NCI-H187 treated with DMSO at 0.1 percent for 48 hours (cell line): ENCODE measurements around the gene FOXS1.

Experiments used
- DNase-seq: peaks from one replicate; lab custom pipeline; 2025; lab: John Stamatoyannopoulos, UW

Gene FOXS1

DNA sequence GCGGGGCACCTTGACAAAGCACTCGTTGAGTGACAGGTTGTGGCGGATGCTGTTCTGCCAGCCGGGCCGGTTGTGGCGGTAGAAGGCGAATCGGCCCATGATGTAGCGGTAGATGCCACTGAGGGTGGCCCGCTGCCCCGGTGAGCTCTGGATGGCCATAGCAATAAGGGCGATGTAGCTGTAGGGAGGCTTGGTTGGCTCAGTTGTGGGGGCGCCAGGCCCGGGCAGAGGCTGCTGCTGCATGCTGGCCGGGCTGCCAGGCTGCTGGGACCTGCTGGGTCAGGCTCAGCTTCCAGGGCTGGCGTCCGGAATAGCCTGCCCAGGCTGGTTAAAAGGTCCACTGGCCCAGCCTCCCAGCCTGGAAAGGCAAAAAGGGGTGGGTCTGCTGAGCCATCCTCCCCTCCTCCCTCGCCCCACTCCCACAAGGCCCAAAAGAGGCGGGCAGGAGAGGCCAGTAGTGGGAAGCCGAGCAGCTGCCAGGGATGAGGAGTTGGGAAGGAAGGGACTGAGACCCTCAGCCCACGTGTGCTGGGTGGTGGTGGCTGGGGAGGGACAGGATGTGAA is at the start of gene FOXS1:
TSS of gene FOXS1 (minus strand) at position 305 of the 564 bp plus-strand sequence. CDS start at position 243, 62 bp downstream.
- DNase-seq = no peak

DNA sequence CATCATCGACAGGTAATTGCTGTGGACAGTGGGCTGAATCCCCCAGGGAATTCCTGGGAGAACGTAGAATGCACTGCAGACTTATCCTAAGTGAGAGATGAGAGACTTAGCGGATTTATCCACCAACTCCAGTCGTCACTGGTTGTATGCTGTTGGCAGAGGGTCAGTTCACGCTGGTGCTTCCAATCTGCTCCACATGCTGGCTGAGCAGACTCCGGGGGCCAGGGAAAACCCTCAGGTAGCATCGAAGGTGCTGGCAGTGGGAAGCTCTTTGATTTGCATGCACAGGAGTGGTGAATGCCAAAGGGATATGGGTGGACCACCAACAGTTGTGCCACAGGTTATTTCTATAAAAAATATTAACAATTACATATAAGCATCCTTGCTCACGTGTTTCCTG is 45.2 kb upstream of the FOXS1 start:
- no peak for DNase-seq

DNA sequence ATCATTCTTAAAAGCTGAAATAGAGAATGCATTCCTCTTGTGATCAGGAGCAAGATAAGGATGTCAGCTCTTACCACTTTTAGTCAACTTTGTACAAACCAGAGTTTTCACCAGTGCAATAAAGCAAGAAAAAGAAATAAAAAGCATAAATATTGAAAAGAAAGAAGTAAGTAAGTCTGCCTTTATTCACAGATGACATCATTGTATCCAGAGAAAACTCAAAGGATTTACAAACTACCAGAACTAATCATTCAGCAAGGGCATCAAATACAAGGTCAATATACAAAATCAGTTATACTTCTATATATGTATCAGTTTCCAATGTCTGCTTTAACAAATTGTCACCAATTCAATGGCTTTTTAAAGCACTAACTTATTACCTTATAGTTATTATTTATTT is 38.4 kb upstream of the FOXS1 start:
- DNase-seq = no peak

DNA sequence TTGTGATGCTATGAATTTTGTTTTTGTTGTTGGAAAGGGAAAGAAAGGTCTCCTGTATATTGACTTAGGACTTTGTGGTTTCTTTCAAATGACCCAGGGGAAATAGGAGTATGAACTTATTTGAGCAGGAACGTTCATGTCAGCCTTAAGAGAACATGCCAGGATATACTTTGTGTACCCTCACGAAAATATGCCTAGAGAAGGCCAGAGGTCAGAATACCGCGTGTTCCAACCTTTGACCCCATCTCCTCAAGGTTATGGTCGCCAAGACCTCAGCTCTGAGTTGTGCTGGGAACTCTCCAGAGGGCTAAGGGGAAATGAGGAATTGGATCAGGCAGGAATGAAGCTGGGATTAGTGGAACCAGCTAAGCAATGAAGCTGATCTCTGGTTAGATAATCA is 36.5 kb upstream of the FOXS1 start:
- DNase-seq = no peak

DNA sequence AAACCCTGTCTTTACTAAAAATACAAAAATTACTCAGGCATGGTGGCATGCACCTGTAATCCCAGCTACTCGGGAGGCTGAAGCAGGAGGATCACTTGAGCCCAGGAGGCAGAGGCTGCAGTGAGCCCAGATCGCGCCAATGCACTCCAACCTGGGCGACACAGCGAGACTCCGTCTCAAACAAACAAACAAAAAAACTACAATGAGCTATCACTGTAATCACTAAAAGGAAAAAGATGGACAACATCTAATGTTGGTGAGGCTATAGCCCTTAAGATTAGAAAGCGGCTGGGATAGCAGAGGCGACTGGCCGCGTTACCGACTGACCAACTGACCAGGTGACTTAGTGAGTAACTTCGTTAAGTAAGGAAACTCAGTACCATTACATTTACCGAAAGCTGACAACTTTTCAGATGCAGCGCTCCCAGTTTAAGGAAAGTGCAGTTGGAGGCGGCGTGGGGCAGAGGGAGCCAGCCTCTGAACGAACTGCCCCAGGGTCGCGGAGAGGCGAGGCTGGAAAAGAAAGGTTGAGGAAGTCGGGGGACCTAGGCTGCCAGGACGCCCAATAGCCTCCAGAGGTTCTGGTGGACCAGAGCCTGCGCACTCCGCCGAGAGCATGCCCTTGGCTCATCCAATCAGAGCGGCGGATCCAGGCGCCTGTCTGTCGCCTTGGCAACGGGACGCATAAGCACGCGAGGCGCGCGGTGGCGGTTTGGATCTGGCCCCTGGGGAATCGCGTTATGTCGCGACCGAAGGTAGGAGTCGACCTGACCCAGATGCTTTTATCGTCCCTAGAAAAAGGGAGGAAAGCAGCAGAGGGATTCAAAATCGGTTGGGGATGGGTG is 34.0 kb upstream of the FOXS1 start:
- DNase-seq = peak; percentile 68

DNA sequence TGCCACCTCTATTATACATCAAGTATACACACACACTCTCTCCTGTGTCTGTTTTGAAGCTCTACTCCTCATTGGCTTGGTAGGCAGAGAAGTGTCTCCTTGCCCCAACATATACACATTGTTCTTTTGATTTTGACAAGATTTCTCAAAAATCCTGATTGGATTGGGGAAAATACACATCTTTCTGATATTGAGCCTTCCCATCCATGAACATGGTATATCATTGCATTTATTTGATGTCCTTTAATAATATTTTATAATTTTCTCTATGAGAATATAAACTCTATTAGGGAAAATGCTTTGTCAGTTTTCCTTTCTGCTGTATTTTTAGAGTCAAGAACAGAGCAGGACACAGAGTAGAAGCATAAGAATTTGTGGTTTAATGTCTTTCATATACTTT is 32.3 kb upstream of the FOXS1 start:
- no peak for DNase-seq

DNA sequence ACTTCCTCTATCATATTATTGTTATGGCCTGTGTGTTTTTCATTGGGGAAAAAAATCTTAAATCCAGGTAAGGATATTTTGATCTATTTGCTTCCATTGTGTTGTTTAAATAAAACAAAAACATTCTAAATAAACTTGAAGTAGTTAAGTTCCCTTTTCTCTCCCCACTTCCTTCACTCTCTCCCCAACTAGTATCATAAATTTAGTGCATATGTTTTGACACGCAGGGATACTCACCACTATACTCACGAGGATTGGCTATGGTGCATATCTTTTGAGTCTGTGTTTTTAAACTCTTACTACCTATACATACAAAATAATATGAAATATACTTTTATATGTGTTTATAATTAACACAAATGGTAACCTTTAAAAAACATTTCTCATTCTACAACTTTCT is 30.3 kb upstream of the FOXS1 start:
- no peak for DNase-seq

DNA sequence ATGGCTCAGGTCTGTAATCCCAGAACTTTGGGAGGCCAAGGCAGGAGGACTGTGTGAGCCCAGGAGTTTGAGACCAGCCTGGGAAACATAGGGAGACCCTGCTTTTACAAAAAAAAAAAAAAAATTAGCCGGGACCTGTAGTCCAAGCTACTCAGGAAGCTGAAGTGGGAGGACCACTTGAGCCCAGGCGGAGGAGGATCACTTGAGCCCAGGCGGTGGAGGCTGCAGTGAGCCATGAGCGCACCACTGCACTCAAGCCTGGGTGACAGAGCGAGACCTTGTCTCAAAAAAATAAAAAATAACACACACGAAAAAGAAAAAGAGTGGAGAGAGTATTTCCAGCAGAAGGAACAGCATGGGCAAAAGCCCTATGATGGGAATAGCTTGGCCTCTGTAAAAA is 27.0 kb upstream of the FOXS1 start:
- DNase-seq = no peak

DNA sequence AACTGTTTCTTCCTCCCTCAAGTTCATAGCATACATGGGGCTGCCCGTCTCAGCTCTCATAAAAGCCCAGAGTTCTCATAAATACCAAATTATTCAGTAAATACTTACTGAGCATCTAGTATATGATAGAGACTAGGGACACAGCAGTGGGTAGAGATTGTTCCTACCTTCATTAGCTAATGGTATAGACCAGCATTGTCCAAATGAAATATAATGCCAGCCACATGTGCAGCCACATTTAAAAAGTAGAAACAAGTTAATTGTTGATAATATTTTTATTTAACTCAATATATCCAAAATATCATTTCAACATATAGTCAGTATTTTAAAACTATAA is 26.2 kb upstream of the FOXS1 start:
- no peak for DNase-seq

DNA sequence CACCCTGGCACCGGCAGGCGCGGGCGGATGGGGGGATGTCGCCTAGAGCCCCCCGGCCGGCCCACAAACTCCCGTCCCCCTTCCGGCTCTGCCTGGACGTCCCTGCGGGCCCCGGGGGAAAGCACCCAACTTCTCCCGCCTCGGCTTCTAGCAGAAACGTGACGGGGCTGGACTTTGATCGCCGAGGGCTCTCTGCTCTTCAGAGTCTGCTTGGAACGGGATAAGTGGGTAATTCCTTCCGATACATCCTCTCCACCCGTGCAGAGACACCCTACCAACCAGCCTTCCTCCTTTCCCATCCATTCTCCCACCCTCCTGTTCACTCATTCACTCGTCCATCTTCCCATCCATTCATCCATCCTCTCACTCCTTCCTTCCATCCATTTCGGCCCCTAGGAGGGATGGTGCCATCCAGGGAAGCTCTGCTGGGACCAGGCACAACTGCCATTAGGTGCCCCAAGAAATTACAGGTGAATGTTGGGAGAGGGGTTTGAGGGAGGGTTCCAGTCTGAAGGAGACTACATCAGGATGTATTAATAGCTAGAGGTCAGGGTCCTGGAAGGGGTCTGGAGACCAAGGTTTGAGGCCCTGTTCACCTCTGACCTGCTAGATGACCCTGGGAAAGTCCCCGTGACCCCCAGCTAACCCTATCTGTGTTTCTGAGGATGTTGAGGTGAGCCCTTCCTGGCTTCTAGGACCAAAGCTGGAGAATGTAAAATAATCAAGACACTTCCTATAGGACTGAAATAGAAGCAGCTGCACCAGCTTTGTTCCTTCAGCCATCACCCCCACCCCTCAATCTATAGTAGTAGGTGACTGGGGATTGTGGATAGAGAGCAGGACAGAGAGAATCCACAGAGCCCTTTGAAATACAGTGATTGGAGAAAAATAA is 25.6 kb upstream of the FOXS1 start:
- DNase-seq = no peak

DNA sequence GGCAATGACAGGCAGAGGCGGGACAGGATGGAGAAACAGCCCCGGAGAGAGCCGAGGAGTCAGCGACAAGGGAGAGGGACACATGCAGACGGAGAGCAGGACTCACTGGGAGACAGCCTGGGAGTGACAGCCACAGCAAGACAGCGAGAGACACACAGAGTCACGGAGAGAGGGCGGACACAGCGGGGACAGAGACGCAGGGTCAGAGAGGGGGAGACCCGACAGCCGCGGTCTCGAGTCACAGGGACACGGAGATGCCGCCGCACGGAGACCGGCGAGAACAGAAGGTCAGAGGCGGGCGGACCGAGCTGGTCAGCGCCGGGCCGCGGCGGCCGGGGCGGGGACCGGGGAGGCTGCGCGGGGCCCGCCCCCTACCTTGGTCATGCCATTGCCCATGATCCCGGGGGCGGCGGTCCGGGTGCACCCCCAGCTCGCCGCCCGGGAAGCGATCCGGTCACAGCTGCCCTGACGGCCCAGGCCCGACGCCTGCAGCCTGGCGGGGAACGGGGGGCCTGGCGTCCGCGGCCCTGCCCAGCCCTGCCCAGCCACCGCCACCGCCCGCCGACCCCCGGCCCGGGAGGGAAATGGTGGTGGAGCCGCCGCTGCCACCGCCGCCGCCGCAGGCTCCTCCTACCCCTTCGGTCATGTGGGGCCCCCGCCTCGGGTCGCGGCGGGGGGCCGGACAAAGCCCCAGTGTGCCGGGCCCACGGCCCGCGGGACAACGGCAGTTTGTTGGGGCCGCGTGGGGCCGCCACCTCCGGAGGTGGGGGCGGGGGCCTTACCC is 24.7 kb upstream of the FOXS1 start, which contains the start of the genes DUSP15 and TTLL9:
TSS of gene DUSP15 (minus strand) at position 586 of the 784 bp plus-strand sequence. CDS start at position 396, 190 bp downstream.
TSS of gene TTLL9 (plus strand) at position 693 of the 784 bp plus-strand sequence. CDS start 493 bp downstream, outside the sequence.
- no peak for DNase-seq

DNA sequence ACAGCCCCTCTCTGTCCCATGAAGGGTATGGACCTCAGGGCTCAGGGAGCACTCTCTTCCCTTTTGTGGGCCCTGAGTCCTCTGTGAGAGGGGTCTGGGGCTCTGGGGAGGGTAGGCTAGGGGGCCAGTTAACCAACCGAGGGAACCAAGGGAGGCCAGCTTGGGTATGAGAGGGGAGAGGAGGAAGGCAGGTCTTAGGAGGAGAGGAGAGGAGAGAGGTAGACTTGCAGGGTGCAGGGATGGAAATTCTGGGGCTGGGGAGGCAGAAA is 24.2 kb upstream of the FOXS1 start:
- DNase-seq = no peak

DNA sequence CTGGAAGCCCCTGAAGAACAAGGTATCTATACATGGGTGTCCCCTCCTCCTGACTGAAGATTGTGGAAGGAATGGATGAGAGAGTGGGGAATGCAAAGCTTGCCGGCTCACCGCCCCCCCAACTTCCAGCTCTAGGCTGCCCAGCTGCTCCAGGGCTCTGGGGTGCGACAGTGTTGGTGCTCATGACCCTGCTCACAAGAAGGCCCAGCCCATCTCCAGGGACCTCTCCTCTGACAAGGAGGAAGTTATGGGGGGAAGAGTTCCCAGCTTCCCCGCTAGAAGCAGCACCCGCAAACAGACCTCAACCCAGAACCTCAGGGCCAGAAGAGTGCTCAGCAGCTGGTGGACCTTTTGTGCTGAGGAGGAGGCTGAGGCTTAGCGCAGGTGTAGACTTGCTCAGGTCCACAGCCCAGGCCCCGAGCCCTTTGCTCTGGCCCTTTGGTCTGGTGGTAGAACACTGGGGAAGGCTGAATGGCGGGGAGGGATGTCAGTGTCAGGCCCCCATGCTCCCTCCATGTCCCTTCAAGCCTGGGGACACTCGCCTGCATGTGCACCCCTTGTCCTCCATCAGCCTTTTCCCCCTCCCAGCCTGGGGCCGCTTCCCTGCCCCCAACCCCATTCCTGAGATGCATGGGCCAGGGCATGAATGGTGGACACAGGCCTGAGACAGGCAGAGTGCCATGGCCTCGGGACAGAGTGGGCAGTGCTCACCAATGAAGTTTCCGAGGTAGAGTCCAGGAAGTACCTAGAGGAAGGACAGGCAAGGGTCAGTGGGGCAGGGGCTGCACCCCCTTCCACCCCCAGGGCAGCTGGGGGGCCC is 23.7 kb upstream of the FOXS1 start:
- no peak for DNase-seq

DNA sequence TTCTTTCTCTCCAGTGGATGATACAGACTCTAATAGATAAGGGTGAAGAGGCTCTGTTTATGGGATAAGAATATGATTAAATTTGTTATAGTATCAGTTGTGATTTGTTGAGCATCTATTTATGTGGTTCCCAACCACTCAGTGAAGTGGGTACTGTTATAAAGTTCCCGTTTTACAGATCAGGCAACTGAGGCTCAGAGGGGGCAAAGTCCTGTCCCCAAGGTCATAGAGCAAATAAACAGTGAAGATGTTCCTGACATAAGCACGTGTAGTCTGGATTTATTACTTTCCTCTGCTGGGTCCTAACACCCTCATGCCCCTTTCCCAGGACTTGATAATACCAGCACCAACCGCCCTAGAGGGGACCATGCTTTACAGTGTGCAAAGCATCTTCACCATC is 20.8 kb upstream of the FOXS1 start:
- DNase-seq = no peak

DNA sequence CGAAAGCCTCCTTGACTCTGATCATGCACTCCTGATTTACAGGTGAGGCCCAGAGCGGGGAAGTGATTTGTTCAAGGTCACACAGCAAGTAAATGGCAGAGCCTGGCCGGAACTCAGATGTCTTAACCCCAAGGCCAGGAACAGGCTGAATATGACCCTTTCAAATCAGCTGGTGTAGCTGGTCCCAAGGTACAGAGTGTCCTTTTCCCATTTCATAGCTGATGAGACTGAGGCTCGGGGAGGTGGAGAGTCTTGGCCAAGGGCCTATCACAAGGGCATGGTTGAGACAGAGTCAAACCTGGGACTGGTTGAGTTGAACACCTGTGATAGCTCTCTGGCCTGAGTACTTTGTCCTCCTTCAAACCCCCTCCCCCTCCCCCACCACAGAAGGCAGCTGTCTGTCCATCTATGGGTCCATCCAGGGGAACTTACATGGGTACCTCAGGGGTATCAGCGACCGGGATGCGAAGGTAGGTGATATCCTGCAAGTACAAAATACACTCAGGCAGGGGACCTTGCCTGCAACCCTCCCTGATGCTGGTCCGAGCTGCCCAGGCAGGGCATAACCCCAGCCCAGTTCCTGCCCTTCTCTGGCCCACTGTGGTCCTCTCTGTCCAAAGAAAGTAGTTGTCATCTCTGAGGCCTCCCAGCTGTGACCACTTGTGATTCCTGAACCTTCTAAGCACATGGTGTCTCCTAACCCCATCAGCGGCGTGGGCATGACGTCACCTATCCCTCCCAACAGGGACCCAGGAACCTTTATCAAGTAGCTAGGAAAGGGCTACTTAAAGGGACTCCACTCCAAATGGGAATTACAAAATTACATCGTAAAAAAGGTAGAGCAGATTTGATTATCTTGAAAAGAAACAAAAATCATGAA is 19.4 kb upstream of the FOXS1 start:
- no peak for DNase-seq

DNA sequence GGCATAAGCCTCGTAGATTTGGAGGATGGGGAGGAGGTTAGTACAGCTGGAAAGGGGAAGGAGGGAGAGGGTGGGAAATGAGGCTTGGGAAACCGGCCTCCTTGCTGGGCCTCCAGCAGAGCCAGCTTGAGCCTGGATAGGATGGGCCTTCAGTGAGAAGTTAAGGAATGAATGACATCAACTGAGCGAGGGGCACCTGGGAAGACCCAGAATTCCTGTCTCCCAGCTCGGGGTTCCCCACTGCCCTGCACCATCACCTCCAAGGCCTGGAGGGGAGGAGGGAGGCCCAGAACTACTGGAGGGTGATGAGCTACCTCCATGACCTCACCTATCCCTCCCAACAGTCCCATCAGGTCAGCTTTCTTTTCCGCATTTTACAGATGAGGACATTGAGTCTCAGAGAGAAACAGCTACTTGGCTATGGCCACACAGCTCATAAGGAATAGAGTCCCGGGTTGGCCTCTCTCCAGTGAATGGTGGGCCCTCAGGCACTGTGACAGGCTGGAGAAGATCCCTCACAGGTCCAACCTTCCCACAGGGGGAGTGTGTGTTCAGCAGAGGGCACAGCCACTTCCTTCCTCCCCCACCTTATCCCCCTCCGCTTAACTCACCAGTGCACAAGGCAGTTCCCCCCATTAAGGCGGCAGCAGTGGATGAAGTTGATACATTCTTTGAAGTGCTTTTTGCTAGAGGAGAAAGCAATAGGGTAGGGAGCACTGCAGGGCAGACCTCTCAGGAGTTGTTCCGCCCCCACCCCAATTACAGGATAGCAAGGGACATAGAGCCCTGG is 18.1 kb upstream of the FOXS1 start:
- no peak for DNase-seq

DNA sequence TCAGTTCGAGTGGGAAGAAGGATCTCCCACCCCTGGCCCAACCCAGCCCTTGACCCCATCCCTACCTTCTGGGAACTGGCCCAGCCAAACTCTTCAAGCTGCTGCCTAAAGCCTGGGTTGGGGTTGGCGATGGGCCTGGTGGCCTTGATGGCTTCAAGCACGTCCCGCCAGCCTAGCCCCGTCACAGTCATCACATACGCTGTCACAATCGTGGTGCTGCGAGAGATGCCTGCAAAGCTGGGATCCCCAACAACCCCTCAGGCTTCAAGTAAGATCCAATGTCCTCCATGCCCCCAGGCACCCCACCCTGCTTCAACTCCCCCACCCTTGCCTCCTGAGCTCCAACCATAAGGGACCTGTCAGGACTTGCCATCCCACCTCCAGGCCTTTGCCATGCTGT is 17.1 kb upstream of the FOXS1 start:
- DNase-seq = no peak

DNA sequence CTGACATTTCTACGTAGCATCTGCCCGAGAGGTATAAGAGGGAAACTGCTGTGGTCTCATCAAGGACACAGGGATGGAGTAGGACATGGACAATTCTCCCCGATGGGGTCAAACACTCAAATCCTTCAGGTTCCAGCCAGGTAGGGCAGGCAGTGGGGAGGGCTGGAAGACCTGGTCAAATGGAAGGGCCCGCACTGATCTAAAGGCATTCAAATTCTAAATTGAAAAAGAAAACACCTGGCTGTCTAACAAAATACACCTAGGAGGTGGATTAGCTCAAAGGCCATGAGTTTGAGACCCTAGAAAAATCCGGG is 16.7 kb upstream of the FOXS1 start:
- no peak for DNase-seq

DNA sequence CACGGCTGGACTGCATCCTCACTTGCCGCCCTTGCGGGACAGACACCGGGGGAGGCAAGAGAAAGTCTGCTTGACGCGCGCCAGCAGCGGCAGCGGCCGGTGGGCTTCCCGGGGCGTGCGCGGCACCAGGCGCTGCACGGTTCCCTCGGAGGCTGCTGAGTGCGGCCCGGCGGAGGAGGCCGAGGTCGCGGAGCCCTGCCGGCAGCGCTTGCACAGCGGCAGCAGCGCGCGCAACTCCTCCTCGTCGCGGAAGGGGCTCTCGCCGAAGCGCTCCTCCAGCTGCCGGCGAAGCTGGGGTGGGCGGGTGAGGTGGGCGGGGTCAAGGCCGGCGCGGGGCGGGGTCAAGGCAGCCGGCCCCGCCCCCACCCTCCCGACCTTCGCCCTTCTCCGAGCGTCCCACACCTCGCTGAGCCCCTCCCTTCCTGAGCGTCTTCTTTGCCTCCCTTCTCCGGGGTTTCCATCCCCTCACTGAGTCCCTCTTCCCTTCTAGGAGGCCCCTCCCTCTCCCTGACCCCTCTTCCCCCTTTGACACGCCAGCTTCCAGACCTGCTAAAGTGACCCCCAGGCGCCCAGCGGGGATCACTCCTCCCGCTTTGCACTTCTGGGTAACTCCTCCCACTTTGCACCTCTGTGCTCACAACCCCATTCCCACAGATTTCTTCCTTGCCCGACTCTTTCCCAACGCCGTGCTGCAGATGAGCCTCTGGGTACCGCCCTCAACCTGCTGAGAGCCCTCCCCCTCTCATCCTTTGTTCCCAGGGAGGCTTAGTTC is 16.2 kb upstream of the FOXS1 start:
- peak; percentile 46 for DNase-seq
